Measurements from ENCODE around the gene KAT2A.
A peak's percentile ranks its signal among the peaks of the same experiment; 100 is the strongest.

KAT2A gene

GRCh38 chr17:42098730-42099399 is 22.3 kb downstream of the KAT2A start:
- H3K36me3 ChIP-seq (ENCODE audit: low read length): no peaks in the 10 kb centered on the region
- H3K4me3 ChIP-seq (ENCODE audit: insufficient read depth, low read length, poor library complexity, severe bottlenecking): no peak overlapping the region
- no peak for TF ChIP-seq EZH2phosphoT487 (conservative IDR thresholded peaks at IDR 0.05; ENCODE audit: low read length)
- TF ChIP-seq, protein P1, sequence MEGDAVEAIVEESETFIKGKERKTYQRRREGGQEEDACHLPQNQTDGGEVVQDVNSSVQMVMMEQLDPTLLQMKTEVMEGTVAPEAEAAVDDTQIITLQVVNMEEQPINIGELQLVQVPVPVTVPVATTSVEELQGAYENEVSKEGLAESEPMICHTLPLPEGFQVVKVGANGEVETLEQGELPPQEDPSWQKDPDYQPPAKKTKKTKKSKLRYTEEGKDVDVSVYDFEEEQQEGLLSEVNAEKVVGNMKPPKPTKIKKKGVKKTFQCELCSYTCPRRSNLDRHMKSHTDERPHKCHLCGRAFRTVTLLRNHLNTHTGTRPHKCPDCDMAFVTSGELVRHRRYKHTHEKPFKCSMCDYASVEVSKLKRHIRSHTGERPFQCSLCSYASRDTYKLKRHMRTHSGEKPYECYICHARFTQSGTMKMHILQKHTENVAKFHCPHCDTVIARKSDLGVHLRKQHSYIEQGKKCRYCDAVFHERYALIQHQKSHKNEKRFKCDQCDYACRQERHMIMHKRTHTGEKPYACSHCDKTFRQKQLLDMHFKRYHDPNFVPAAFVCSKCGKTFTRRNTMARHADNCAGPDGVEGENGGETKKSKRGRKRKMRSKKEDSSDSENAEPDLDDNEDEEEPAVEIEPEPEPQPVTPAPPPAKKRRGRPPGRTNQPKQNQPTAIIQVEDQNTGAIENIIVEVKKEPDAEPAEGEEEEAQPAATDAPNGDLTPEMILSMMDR (IDR thresholded peaks at IDR 0.05; ENCODE audit: insufficient read depth, low read length, poor library complexity, severe bottlenecking): no peak
- no peaks in the 10 kb centered on the region for H3K27me3 ChIP-seq (ENCODE audit: low read length)
- H3K27ac ChIP-seq (ENCODE audit: low read depth, low read length): no peak overlapping the region
- H3K9me3 ChIP-seq (ENCODE audit: insufficient read depth, low read length): no peaks in the 10 kb centered on the region
- no peak overlapping the region for H2AFZ ChIP-seq (ENCODE audit: low read depth, low read length, severe bottlenecking)
- no peaks in the 10 kb centered on the region for H3K79me2 ChIP-seq (ENCODE audit: insufficient read depth, low read length)
- H3K9me2 ChIP-seq (replicated peaks; ENCODE audit: insufficient read depth, low read length): no peaks in the 10 kb centered on the region
- H4K20me1 ChIP-seq (ENCODE audit: low read depth, low read length): no peaks in the 10 kb centered on the region
- no peaks in the 10 kb centered on the region for H3F3A ChIP-seq (ENCODE audit: insufficient read depth)
- H3K9ac ChIP-seq (ENCODE audit: low read length): no peak overlapping the region
- H3K4me2 ChIP-seq (ENCODE audit: low read depth, low read length, poor library complexity, severe bottlenecking): no peak overlapping the region

GRCh38 chr17:42097691-42098631 is 23.2 kb downstream of the KAT2A start, which contains the start of gene ZNF385C:
Gene ZNF385C, minus strand, starts transcription at chr17:42098473. Its CDS starts 35,417 bp downstream, at chr17:42063056.
- H3F3A ChIP-seq (ENCODE audit: insufficient read depth): no peaks in the 10 kb centered on the region
- H3K4me2 ChIP-seq (ENCODE audit: low read depth, low read length, poor library complexity, severe bottlenecking): peak within 1 kb of the TSS; percentile 59
- H3K9me3 ChIP-seq (ENCODE audit: insufficient read depth, low read length): no peaks in the 10 kb centered on the region
- H3K9ac ChIP-seq (ENCODE audit: low read length): peak within 1 kb of the TSS; percentile 43
- H4K20me1 ChIP-seq (ENCODE audit: low read depth, low read length): no peaks in the 10 kb centered on the region
- H3K27me3 ChIP-seq (ENCODE audit: low read length): no peaks in the 10 kb centered on the region
- peak within 1 kb of the TSS; percentile 31 for H2AFZ ChIP-seq (ENCODE audit: low read depth, low read length, severe bottlenecking)
- H3K27ac ChIP-seq (ENCODE audit: low read depth, low read length): no peak within 1 kb of the TSS
- H3K36me3 ChIP-seq (ENCODE audit: low read length): no peaks in the 10 kb centered on the region
- no peaks in the 10 kb centered on the region for H3K79me2 ChIP-seq (ENCODE audit: insufficient read depth, low read length)
- peak within 1 kb of the TSS; percentile 37 for H3K4me3 ChIP-seq (ENCODE audit: insufficient read depth, low read length, poor library complexity, severe bottlenecking)
- H3K9me2 ChIP-seq (replicated peaks; ENCODE audit: insufficient read depth, low read length): no peaks in the 10 kb centered on the region
- TF ChIP-seq, protein P1 (IDR thresholded peaks at IDR 0.05; ENCODE audit: insufficient read depth, low read length, poor library complexity, severe bottlenecking): no peak
- TF ChIP-seq EZH2phosphoT487 (conservative IDR thresholded peaks at IDR 0.05; ENCODE audit: low read length): no peak

- Histone ChIP-seq H3K9me3 (ENCODE audit: insufficient read depth, low read length) (no peaks in the 10 kb centered on the region), H3K36me3 (ENCODE audit: low read length) (no peaks in the 10 kb centered on the region), H2AFZ (ENCODE audit: low read depth, low read length, severe bottlenecking) (no peak overlapping the region), H3K4me2 (ENCODE audit: low read depth, low read length, poor library complexity, severe bottlenecking) (no peak overlapping the region), H3F3A (ENCODE audit: insufficient read depth) (no peaks in the 10 kb centered on the region), H3K79me2 (ENCODE audit: insufficient read depth, low read length) (no peaks in the 10 kb centered on the region), H3K9me2 (replicated peaks; ENCODE audit: insufficient read depth, low read length) (no peaks in the 10 kb centered on the region), H4K20me1 (ENCODE audit: low read depth, low read length) (no peaks in the 10 kb centered on the region), H3K27ac (ENCODE audit: low read depth, low read length) (no peak overlapping the region), H3K27me3 (ENCODE audit: low read length) (no peaks in the 10 kb centered on the region), H3K4me3 (ENCODE audit: insufficient read depth, low read length, poor library complexity, severe bottlenecking) (no peak overlapping the region), H3K9ac (ENCODE audit: low read length) (no peak overlapping the region)
- TF ChIP-seq, protein P1 (IDR thresholded peaks at IDR 0.05; ENCODE audit: insufficient read depth, low read length, poor library complexity, severe bottlenecking): no peak
- no peak for TF ChIP-seq EZH2phosphoT487 (conservative IDR thresholded peaks at IDR 0.05; ENCODE audit: low read length)
Measured at GRCh38 chr17:42096360-42097111, 24.6 kb downstream of the KAT2A start.
